Vagina (tissue), 2 donors: ENCODE data around the gene LRIG2. TPM values are rescaled to one million over a fixed set of nuclear protein-coding genes. Genes with fewer than 3 reads are reported as not detected.

Source experiments
- DNase-seq, 2 donors: peaks; one replicate each; pipeline ENCODE4 v3.0.0-alpha.2; 2017; ENCODE audit errors: extremely low spot score in 2 of 2
- H3K27ac ChIP-seq: fragments of 200-600 bp; sonication (generic); one replicate; pipeline ENCODE4 v1.5.1; 2019
- H3K27me3 ChIP-seq: fragments of 200-600 bp; sonication (generic); one replicate; pipeline ENCODE4 v1.5.1; 2019
- H3K36me3 ChIP-seq, 2 donors: fragments of 200-600 bp; sonication (generic); one replicate each; pipeline ENCODE4 v1.5.1; 2017 to 2019
- H3K4me1 ChIP-seq: fragments of 200-600 bp; sonication (generic); one replicate; pipeline ENCODE4 v1.5.1; 2019
- H3K4me3 ChIP-seq, 2 donors: fragments of 200-600 bp; sonication (generic); 1 replicate in 1 of 2; 2 replicates in 1 of 2; pipeline ENCODE4 v1.5.1; 2016 to 2019
- H3K9me3 ChIP-seq: fragments of 200-600 bp; sonication (generic); one replicate; pipeline ENCODE4 v1.5.1; 2019
- CTCF ChIP-seq, 3 experiments: fragments of 450-650 bp in 2 of 3; fragments of 200-600 bp in 1 of 3; sonication (generic) in 1 of 3; IDR thresholded peaks; one replicate each; pipeline ENCODE4 v1.5.1; 2017 to 2019; ENCODE audit warnings: antibody characterized with exemption in 3 of 3, mild to moderate bottlenecking in 2 of 3, moderate library complexity in 2 of 3
- POLR2A ChIP-seq, 2 donors: fragments of 450-650 bp; IDR thresholded peaks; one replicate each; pipeline ENCODE4 v1.6.1; 2017; ENCODE audit warnings: antibody characterized with exemption in 2 of 2, mild to moderate bottlenecking in 2 of 2, moderate library complexity in 2 of 2
- POLR2AphosphoS5 ChIP-seq, 2 donors: sonication (generic); formaldehyde crosslinking; IDR thresholded peaks; one replicate each; pipeline ENCODE4 v1.9.0; 2017; ENCODE audit warnings: antibody characterized with exemption in 2 of 2, mild to moderate bottlenecking in 2 of 2, low read depth in 1 of 2; ENCODE audit not compliant: insufficient read depth in 1 of 2
- intact Hi-C: fragments of 100-400 bp; cut with DNase I; formaldehyde crosslinking; loops from one replicate; pipeline ENCODE4 v1.15.1; 2023
- total RNA-seq: library from RNA; depleted of rRNA; stranded (reverse); fragments of >200 nt; gene quantifications from one replicate; pipeline ENCODE4 v1.2.3, GENCODE V29; 2016

LRIG2 gene
- total RNA-seq, 1 donor from 2014 or later = 43.0 TPM

- no peak overlapping the region for H3K27ac ChIP-seq
- no peaks in the 10 kb centered on the region for H3K27me3 ChIP-seq
- no peak overlapping the region for H3K4me3 ChIP-seq
- no peak for DNase-seq
- H3K36me3 ChIP-seq = peaks cover 0 to 76% of the 10 kb centered on the region in 2 donors
- no peaks in the 10 kb centered on the region for H3K4me1 ChIP-seq
- intact Hi-C loops = no loop called here
- H3K9me3 ChIP-seq = no peaks in the 10 kb centered on the region
- TF ChIP-seq CTCF (IDR thresholded peaks at IDR 0.05) = no peak
- no peak for TF ChIP-seq POLR2AphosphoS5 (IDR thresholded peaks at IDR 0.05; ENCODE audit: insufficient read depth in 1 of 2, low read depth in 1 of 2)
- no peak for TF ChIP-seq POLR2A (IDR thresholded peaks at IDR 0.05)
Observed at GRCh38 chr1:113095790-113096455, 22.9 kb downstream of the LRIG2 start.

- Histone ChIP-seq H3K9me3 (no peaks in the 10 kb centered on the region), H3K27ac (no peak overlapping the region), H3K27me3 (no peaks in the 10 kb centered on the region), H3K36me3 (peaks cover 0 to 81% of the 10 kb centered on the region in 2 donors), H3K4me3 (no peak overlapping the region), H3K4me1 (no peaks in the 10 kb centered on the region)
- TF ChIP-seq POLR2A (IDR thresholded peaks at IDR 0.05) = no peak
- TF ChIP-seq POLR2AphosphoS5 (IDR thresholded peaks at IDR 0.05; ENCODE audit: insufficient read depth in 1 of 2, low read depth in 1 of 2) = no peak
- TF ChIP-seq CTCF (IDR thresholded peaks at IDR 0.05) = no peak
- no peak for DNase-seq
- intact Hi-C loops = no loop called here
Observed at GRCh38 chr1:113096493-113096892, 23.5 kb downstream of the LRIG2 start.

- no peak for DNase-seq
- Histone ChIP-seq H3K27me3 (no peaks in the 10 kb centered on the region), H3K36me3 (peaks cover 0 to 85% of the 10 kb centered on the region in 2 donors), H3K4me3 (no peak overlapping the region), H3K4me1 (no peaks in the 10 kb centered on the region), H3K9me3 (no peaks in the 10 kb centered on the region), H3K27ac (no peak overlapping the region)
- intact Hi-C loops = no loop called here
- TF ChIP-seq POLR2A (IDR thresholded peaks at IDR 0.05) = no peak
- no peak for TF ChIP-seq POLR2AphosphoS5 (IDR thresholded peaks at IDR 0.05; ENCODE audit: insufficient read depth in 1 of 2, low read depth in 1 of 2)
- TF ChIP-seq CTCF (IDR thresholded peaks at IDR 0.05) = no peak
Observed at GRCh38 chr1:113101588-113101987, 28.6 kb downstream of the LRIG2 start.

GRCh38 chr1:113103048-113103447 is 30.1 kb downstream of the LRIG2 start:
- H3K36me3 ChIP-seq = peaks cover 0 to 84% of the 10 kb centered on the region in 2 donors
- intact Hi-C loops = no loop called here
- TF ChIP-seq CTCF (IDR thresholded peaks at IDR 0.05) = no peak
- no peak for TF ChIP-seq POLR2AphosphoS5 (IDR thresholded peaks at IDR 0.05; ENCODE audit: insufficient read depth in 1 of 2, low read depth in 1 of 2)
- TF ChIP-seq POLR2A (IDR thresholded peaks at IDR 0.05) = no peak
- no peak for DNase-seq
- no peaks in the 10 kb centered on the region for H3K4me1 ChIP-seq
- H3K27ac ChIP-seq = no peak overlapping the region
- no peak overlapping the region for H3K4me3 ChIP-seq
- no peaks in the 10 kb centered on the region for H3K9me3 ChIP-seq
- no peaks in the 10 kb centered on the region for H3K27me3 ChIP-seq

GRCh38 chr1:113103977-113104376 is 31.0 kb downstream of the LRIG2 start:
- no peaks in the 10 kb centered on the region for H3K27me3 ChIP-seq
- H3K36me3 ChIP-seq = peaks cover 0 to 83% of the 10 kb centered on the region in 2 donors

More at GRCh38 chr1:113103977-113104376, 31.0 kb downstream of the LRIG2 start:
- Histone ChIP-seq H3K9me3 (no peaks in the 10 kb centered on the region), H3K4me1 (no peaks in the 10 kb centered on the region), H3K4me3 (no peak overlapping the region), H3K27ac (no peak overlapping the region)
- no peak for TF ChIP-seq POLR2AphosphoS5 (IDR thresholded peaks at IDR 0.05; ENCODE audit: insufficient read depth in 1 of 2, low read depth in 1 of 2)
- TF ChIP-seq POLR2A (IDR thresholded peaks at IDR 0.05) = no peak
- no peak for TF ChIP-seq CTCF (IDR thresholded peaks at IDR 0.05)
- intact Hi-C loops = no loop called here
- DNase-seq = no peak
